DMS 273 (cell line): ENCODE results near the gene FCGR1A.
"Not testable (repeated sequence)": the region's sequence is repeated elsewhere in the genome, so short reads cannot be mapped to it uniquely, and the experiment has no call there.

ENCODE experiments used
- DNase-seq: peaks from one replicate; lab custom pipeline; 2025; ENCODE audit not compliant: unreplicated experiment; lab: John Stamatoyannopoulos, UW

Gene FCGR1A

GRCh38 chr1:149775510-149776147 lies 6.9 kb upstream of the FCGR1A start:
- not testable (repeated sequence) for DNase-seq

- not testable (repeated sequence) for DNase-seq
Observed at GRCh38 chr1:149777084-149777483, 5.4 kb upstream of the FCGR1A start.

- DNase-seq, result not testable (repeated sequence)
Observed at GRCh38 chr1:149778313-149778712, 4.2 kb upstream of the FCGR1A start.

- DNase-seq, result not testable (repeated sequence)
Observed at GRCh38 chr1:149781413-149781984, 995 bp upstream of the FCGR1A start.

GRCh38 chr1:149783289-149783688 lies 795 bp downstream of the FCGR1A start:
- DNase-seq, result not testable (repeated sequence)

- not testable (repeated sequence) for DNase-seq
Observed at GRCh38 chr1:149783868-149784267, 1.4 kb downstream of the FCGR1A start.

GRCh38 chr1:149787688-149788451 lies 5.4 kb downstream of the FCGR1A start:
- not testable (repeated sequence) for DNase-seq

- peak; percentile 79 for DNase-seq
Observed at GRCh38 chr1:149792502-149792901, 10.0 kb downstream of the FCGR1A start.

GRCh38 chr1:149792912-149793515 lies 10.5 kb downstream of the FCGR1A start:
- peak; percentile 87 for DNase-seq

GRCh38 chr1:149793885-149794284 lies 11.4 kb downstream of the FCGR1A start:
- DNase-seq, result not testable (repeated sequence)

- DNase-seq, result not testable (repeated sequence)
Observed at GRCh38 chr1:149801628-149802027, 19.1 kb downstream of the FCGR1A start.

- DNase-seq, result not testable (repeated sequence)
Observed at GRCh38 chr1:149804417-149805080, 22.1 kb downstream of the FCGR1A start.

GRCh38 chr1:149810697-149811405 lies 28.4 kb downstream of the FCGR1A start:
- DNase-seq, result not testable (repeated sequence)

- peak; percentile 11 for DNase-seq
Observed at GRCh38 chr1:149811514-149811889, 29.0 kb downstream of the FCGR1A start.

GRCh38 chr1:149811890-149812829 lies 29.7 kb downstream of the FCGR1A start:
- DNase-seq, result peak; percentile 83

GRCh38 chr1:149812893-149813801 lies 30.7 kb downstream of the FCGR1A start:
- DNase-seq, result peak; percentile 55

- not testable (repeated sequence) for DNase-seq
Observed at GRCh38 chr1:149820387-149820786, 37.9 kb downstream of the FCGR1A start.

GRCh38 chr1:149826555-149826954 lies 44.1 kb downstream of the FCGR1A start:
- not testable (repeated sequence) for DNase-seq
